ENCODE results near the gene PTDSS2. TPM values are rescaled to one million over a fixed set of nuclear protein-coding genes. Genes with fewer than 3 reads are reported as not detected.

Gene PTDSS2
- polyA plus RNA-seq, 3 donors = 9.3 to 18.3 (median 12.4) TPM

DNA sequence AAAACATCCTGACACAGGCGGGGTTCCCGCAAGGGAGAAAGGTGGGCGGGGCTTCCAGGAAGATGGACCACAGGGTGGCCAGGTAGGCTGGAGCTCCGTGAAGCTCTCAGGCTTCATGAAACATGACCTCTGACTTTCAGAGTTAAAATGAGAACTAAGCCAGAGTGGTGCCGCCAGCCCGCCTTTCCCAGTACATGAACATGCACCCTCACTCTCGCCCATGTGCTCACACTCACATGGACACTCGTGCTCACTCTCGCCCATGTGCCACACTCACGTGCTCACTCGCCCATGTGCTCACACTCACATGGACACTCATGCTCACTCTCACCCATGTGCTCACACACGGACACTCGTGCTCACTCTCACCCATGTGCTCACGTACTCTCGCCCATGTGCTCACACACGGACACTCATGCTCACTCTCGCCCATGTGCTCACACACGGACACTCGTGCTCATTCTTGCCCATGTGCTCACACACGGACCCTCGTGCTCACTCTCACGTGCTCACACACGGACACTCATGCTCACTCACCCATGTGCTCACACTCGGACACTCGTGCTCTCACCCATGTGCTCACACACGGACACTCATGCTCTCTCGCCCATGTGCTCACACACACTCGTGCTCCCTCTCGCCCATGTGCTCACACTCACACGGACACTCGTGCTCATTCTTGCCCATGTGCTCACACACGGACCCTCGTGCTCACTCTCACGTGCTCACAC lies 46.9 kb downstream of the PTDSS2 start:
- peak overlapping the region in 5 of 7 donors; percentile 7 to 76 (median 47) for H3K27ac Mint-ChIP-seq
- intact Hi-C loops (cut with micrococcal nuclease) = no loop called here

DNA sequence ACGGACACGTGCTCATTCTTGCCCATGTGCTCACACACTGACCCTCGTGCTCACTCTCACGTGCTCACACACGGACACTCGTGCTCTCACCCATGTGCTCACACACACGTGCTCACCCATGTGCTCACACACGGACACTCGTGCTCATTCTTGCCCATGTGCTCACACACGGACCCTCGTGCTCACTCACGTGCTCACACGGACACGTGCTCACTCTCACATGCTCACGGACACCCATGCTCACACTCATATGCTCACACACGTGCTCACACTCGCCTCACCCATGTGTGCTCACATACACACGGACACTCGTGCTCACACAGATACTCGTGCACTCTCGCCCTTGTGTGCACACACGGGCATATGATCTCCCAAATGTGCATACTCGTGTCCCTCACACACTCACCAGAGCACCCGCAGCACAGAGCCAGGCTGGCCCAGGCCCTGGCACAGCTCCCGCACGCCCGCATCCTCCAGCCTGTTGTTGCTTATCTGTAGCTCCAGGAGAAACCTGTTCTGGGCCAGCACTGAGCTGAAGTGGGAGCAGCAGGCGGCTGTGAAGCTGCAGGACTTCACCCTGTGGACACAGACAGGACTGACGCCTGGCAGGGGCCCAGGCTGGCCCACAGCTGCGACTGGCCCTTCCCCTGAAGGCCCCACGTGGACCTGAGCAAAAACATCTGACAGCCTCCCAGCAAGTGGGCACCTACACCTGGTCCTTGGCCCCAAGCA lies 47.7 kb downstream of the PTDSS2 start:
- TF ChIP-seq, protein P1, sequence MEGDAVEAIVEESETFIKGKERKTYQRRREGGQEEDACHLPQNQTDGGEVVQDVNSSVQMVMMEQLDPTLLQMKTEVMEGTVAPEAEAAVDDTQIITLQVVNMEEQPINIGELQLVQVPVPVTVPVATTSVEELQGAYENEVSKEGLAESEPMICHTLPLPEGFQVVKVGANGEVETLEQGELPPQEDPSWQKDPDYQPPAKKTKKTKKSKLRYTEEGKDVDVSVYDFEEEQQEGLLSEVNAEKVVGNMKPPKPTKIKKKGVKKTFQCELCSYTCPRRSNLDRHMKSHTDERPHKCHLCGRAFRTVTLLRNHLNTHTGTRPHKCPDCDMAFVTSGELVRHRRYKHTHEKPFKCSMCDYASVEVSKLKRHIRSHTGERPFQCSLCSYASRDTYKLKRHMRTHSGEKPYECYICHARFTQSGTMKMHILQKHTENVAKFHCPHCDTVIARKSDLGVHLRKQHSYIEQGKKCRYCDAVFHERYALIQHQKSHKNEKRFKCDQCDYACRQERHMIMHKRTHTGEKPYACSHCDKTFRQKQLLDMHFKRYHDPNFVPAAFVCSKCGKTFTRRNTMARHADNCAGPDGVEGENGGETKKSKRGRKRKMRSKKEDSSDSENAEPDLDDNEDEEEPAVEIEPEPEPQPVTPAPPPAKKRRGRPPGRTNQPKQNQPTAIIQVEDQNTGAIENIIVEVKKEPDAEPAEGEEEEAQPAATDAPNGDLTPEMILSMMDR (IDR thresholded peaks at IDR 0.05) = no peak
- H3K4me3 Mint-ChIP-seq = no peak overlapping the region
- peaks cover 81 to 95% of the 10 kb centered on the region in 2 donors for H3K36me3 ChIP-seq (replicated peaks in 1 of 2; ENCODE audit: control insufficient read depth in 1 of 2, insufficient read depth in 2 of 2, low read length in 2 of 2)

More for the DNA sequence above, 46.9 kb downstream of the PTDSS2 start:
- DNase-seq = no peak
- Histone ChIP-seq H4K20me1 (ENCODE audit: insufficient read depth, low read length) (peaks cover 94% of the 10 kb centered on the region), H3K4me3 (replicated peaks in 1 of 3; ENCODE audit: low read depth in 2 of 3, low read length in 3 of 3) (no peak overlapping the region), H3K9me3 (replicated peaks in 1 of 2; ENCODE audit: control insufficient read depth in 1 of 2, insufficient read depth in 1 of 2, low read length in 2 of 2) (no peaks in the 10 kb centered on the region), H3K36me3 (replicated peaks in 1 of 2; ENCODE audit: control insufficient read depth in 1 of 2, insufficient read depth in 2 of 2, low read length in 2 of 2) (peaks cover 81 to 94% of the 10 kb centered on the region in 2 donors), H3K4me1 (ENCODE audit: control insufficient read depth in 1 of 2, insufficient read depth in 2 of 2, low read length in 2 of 2) (peaks cover 15 to 17% of the 10 kb centered on the region in 2 donors), H3K9ac (ENCODE audit: insufficient read depth, low read length, poor library complexity, severe bottlenecking) (no peak overlapping the region), H3K79me2 (ENCODE audit: insufficient read depth, low read length) (peaks cover 53% of the 10 kb centered on the region), H2AFZ (ENCODE audit: insufficient read depth, low read depth, low read length, poor library complexity, severe bottlenecking) (no peak overlapping the region), H3K4me2 (replicated peaks; ENCODE audit: extremely low read depth, low read length, poor library complexity, severe bottlenecking) (no peak overlapping the region), H3K27ac (ENCODE audit: low read depth in 1 of 2, low read length in 2 of 2) (peak overlapping the region in 1 of 2 donors; percentile 27), H3K27me3 (ENCODE audit: control insufficient read depth in 2 of 2, insufficient read depth in 2 of 2, low read length in 2 of 2) (no peaks in the 10 kb centered on the region)
- peaks cover 16% of the 10 kb centered on the region for H3K4me1 Mint-ChIP-seq
- no peak overlapping the region for H3K4me3 Mint-ChIP-seq
- WGBS (ENCODE audit: insufficient coverage) = 93% methylated on average over 31 of the region's 34 CpGs
- H3K27me3 Mint-ChIP-seq (ENCODE audit: low read depth in 3 of 3) = peaks cover 0 to 6% (median 0%) of the 10 kb centered on the region in 3 donors
- H3K36me3 Mint-ChIP-seq = peaks cover 69 to 94% of the 10 kb centered on the region in 2 donors
- TF ChIP-seq, protein P1 (IDR thresholded peaks at IDR 0.05) = no peak
- no peaks in the 10 kb centered on the region for H3K9me3 Mint-ChIP-seq

More for the DNA sequence above, 47.7 kb downstream of the PTDSS2 start:
- peaks cover 97% of the 10 kb centered on the region for H4K20me1 ChIP-seq (ENCODE audit: insufficient read depth, low read length)
- H3K27ac ChIP-seq (ENCODE audit: low read depth in 1 of 2, low read length in 2 of 2) = peak overlapping the region in 1 of 2 donors; percentile 100
- peaks cover 60% of the 10 kb centered on the region for H3K79me2 ChIP-seq (ENCODE audit: insufficient read depth, low read length)
- Mint-ChIP-seq H3K36me3 (peaks cover 68 to 89% of the 10 kb centered on the region in 2 donors), H3K9me3 (no peaks in the 10 kb centered on the region), H3K4me1 (peaks cover 22% of the 10 kb centered on the region), H3K27me3 (ENCODE audit: low read depth in 3 of 3) (peaks cover 0 to 6% (median 0%) of the 10 kb centered on the region in 3 donors), H3K27ac (peak overlapping the region in 6 of 7 donors; percentile 7 to 76 (median 66))
- no peaks in the 10 kb centered on the region for H3K9me3 ChIP-seq (replicated peaks in 1 of 2; ENCODE audit: control insufficient read depth in 1 of 2, insufficient read depth in 1 of 2, low read length in 2 of 2)
- no peak for DNase-seq
- H3K4me2 ChIP-seq (replicated peaks; ENCODE audit: extremely low read depth, low read length, poor library complexity, severe bottlenecking) = no peak overlapping the region
- WGBS (ENCODE audit: insufficient coverage) = 97% methylated on average over 30 of the region's 31 CpGs
- H3K27me3 ChIP-seq (ENCODE audit: control insufficient read depth in 2 of 2, insufficient read depth in 2 of 2, low read length in 2 of 2) = no peaks in the 10 kb centered on the region
- no peak overlapping the region for H3K4me3 ChIP-seq (replicated peaks in 1 of 3; ENCODE audit: low read depth in 2 of 3, low read length in 3 of 3)
- intact Hi-C loops (cut with micrococcal nuclease) = no loop called here
- H3K4me1 ChIP-seq (ENCODE audit: control insufficient read depth in 1 of 2, insufficient read depth in 2 of 2, low read length in 2 of 2) = peaks cover 22 to 24% of the 10 kb centered on the region in 2 donors
- H2AFZ ChIP-seq (ENCODE audit: insufficient read depth, low read depth, low read length, poor library complexity, severe bottlenecking) = no peak overlapping the region
- no peak overlapping the region for H3K9ac ChIP-seq (ENCODE audit: insufficient read depth, low read length, poor library complexity, severe bottlenecking)

All from CD14-positive monocyte (primary cell).